SK-N-SH (cell line): ENCODE measurements around the gene MAN2C1. TPM values are rescaled to one million over a fixed set of nuclear protein-coding genes. Genes with fewer than 3 reads are reported as not detected.

Source experiments
- polyA plus RNA-seq, 3 experiments: library from polyadenylated mRNA; depleted of rRNA; stranded (reverse); fragments of >200 nt; gene quantifications; 2 replicates each; pipeline ENCODE4 v1.2.3, GENCODE V29; 2012

Gene MAN2C1
- polyA plus RNA-seq, 1 of the 3 experiments (the other 2 are of a cell fraction), result 132 TPM

Other genes with a start within 250 kb of the MAN2C1 start
- 1.6 and 2.5 TPM in 2 replicates for gene C15orf39, start 166.7 kb downstream of the MAN2C1 start, polyA plus RNA-seq (2012; rRNA removed)
- gene GOLGA6C, start 110.3 kb downstream of the MAN2C1 start, polyA plus RNA-seq (2012; rRNA removed), result not detected in 2 replicates
- 0.02 TPM in 1 of 2 replicates, not detected in the other for gene GOLGA6D, start 85.8 kb downstream of the MAN2C1 start, polyA plus RNA-seq (2012; rRNA removed)
- gene COMMD4, start 32.5 kb downstream of the MAN2C1 start, polyA plus RNA-seq (2012; rRNA removed), result 197 and 223 TPM in 2 replicates
- gene NEIL1, start 21.6 kb downstream of the MAN2C1 start, polyA plus RNA-seq (2012; rRNA removed), result 11.4 and 12.0 TPM in 2 replicates
- 32.2 and 38.3 TPM in 2 replicates for gene SIN3A, start 83.1 kb upstream of the MAN2C1 start, polyA plus RNA-seq (2012; rRNA removed)
- gene PTPN9, start 210.7 kb upstream of the MAN2C1 start, polyA plus RNA-seq (2012; rRNA removed), result 25.9 and 41.1 TPM in 2 replicates